Natural killer cell (primary cell): ENCODE results near the gene SLC2A13. TPM values are rescaled to one million over a fixed set of nuclear protein-coding genes. Genes with fewer than 3 reads are reported as not detected.

Source experiments
- ATAC-seq, 3 donors: fragments of 150-1000 bp in 2 of 3; fragments of 200-7000 bp in 1 of 3; cut with Tn5 transposase; 1 replicate in 1 of 3; 2 replicates in 2 of 3; pipeline ENCODE4 v1.10.0; 2021; ENCODE audit warnings: mild to moderate bottlenecking in 2 of 3, moderate library complexity in 2 of 3
- DNase-seq, 2 donors: peaks; one replicate each; pipeline versions ENCODE4 v3.0.0 to v3.0.0-alpha.2; 2013 to 2021; ENCODE audit warnings: mixed read lengths in 1 of 2
- H3K27ac ChIP-seq: one replicate; pipeline ENCODE4 v1.5.1; 2013; ENCODE audit warnings: mild to moderate bottlenecking, low read length
- H3K27me3 ChIP-seq: one replicate; pipeline ENCODE4 v1.6.1; 2013; ENCODE audit warnings: low read length; ENCODE audit not compliant: control insufficient read depth, insufficient read depth
- H3K36me3 ChIP-seq: one replicate; pipeline ENCODE4 v1.6.1; 2013; ENCODE audit warnings: low read length; ENCODE audit not compliant: control insufficient read depth, insufficient read depth
- H3K4me1 ChIP-seq: one replicate; pipeline ENCODE4 v1.6.1; 2013; ENCODE audit warnings: low read length; ENCODE audit not compliant: control insufficient read depth, insufficient read depth
- H3K4me3 ChIP-seq: one replicate; pipeline ENCODE4 v1.5.1; 2013; ENCODE audit warnings: low read length
- H3K9me3 ChIP-seq: one replicate; pipeline ENCODE4 v1.6.1; 2013; ENCODE audit warnings: low read length; ENCODE audit not compliant: control insufficient read depth, insufficient read depth
- H3K27ac Mint-ChIP-seq, 2 donors: one replicate each; pipeline ENCODE4 v1.8.0; 2022; ENCODE audit warnings: mild to moderate bottlenecking in 2 of 2, mixed read lengths in 2 of 2, moderate library complexity in 1 of 2
- H3K27me3 Mint-ChIP-seq, 2 donors: one replicate each; pipeline ENCODE4 v1.8.0; 2022; ENCODE audit warnings: low read depth in 2 of 2, mixed read lengths in 2 of 2
- H3K36me3 Mint-ChIP-seq: one replicate; pipeline ENCODE4 v1.8.0; 2022; ENCODE audit warnings: mixed read lengths
- H3K4me1 Mint-ChIP-seq, 2 donors: one replicate each; pipeline ENCODE4 v1.8.0; 2022; ENCODE audit warnings: mixed read lengths in 2 of 2
- H3K4me3 Mint-ChIP-seq: one replicate; pipeline ENCODE4 v1.8.0; 2022; ENCODE audit warnings: mild to moderate bottlenecking, moderate library complexity, mixed read lengths
- H3K9me3 Mint-ChIP-seq, 2 donors: one replicate each; pipeline ENCODE4 v1.8.0; 2022; ENCODE audit warnings: mixed read lengths in 2 of 2
- WGBS: methylation state at CpG from one replicate; pipeline ENCODE4 v1.1.7; 2013; ENCODE audit warnings: missing lambda C conversion rate; ENCODE audit not compliant: insufficient coverage; 5-methylcytosine and 5-hydroxymethylcytosine counted together
- intact Hi-C: fragments of 100-400 bp; cut with micrococcal nuclease; formaldehyde crosslinking; loops from one replicate; pipeline ENCODE4 v1.14.2; 2022
- total RNA-seq, 4 donors: library from RNA; stranded (reverse); fragments of 120-200 nt in 1 of 4; gene quantifications; one replicate each; pipeline versions ENCODE4 v1.2.3 to v1.2.4, GENCODE V29; 2013 to 2022
- TF ChIP-seq, protein P1 (sequence below): fragments of 200-600 bp; IDR thresholded peaks from one replicate; pipeline ENCODE4 v1.8.0; 2022; ENCODE audit warnings: antibody characterized with exemption

The SLC2A13 gene
- total RNA-seq, 3 donors from 2014 or later (not counting 1 experiment from before 2014, with no cell fraction given) = 6.0 to 10.9 (median 8.7) TPM

DNA sequence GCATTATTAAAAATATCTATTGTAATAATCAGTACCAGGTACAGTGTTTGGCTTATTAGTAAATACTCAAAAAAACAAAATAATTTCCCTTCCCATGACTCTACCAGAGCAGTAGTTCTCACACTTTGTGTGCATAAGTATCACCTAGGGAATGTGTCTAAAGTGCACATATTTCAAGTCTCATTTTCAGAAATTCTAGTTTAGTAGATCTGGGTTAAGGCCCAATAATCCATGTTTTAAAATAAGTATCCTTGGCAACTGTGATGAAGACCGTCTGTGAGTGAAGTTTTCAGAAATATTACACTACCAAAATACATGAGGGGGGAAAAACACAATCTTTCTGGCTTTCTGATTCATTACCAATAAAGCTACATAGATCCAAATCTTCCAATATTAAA, 237.6 kb downstream of the SLC2A13 start:
- Histone ChIP-seq H3K27ac (no peak overlapping the region), H3K36me3 (no peaks in the 10 kb centered on the region), H3K4me1 (no peaks in the 10 kb centered on the region), H3K9me3 (no peaks in the 10 kb centered on the region), H3K4me3 (no peak overlapping the region), H3K27me3 (no peaks in the 10 kb centered on the region)
- no CpG with 5 or more reads among the region's 1 CpG for WGBS
- no peak for ATAC-seq
- TF ChIP-seq, protein P1, sequence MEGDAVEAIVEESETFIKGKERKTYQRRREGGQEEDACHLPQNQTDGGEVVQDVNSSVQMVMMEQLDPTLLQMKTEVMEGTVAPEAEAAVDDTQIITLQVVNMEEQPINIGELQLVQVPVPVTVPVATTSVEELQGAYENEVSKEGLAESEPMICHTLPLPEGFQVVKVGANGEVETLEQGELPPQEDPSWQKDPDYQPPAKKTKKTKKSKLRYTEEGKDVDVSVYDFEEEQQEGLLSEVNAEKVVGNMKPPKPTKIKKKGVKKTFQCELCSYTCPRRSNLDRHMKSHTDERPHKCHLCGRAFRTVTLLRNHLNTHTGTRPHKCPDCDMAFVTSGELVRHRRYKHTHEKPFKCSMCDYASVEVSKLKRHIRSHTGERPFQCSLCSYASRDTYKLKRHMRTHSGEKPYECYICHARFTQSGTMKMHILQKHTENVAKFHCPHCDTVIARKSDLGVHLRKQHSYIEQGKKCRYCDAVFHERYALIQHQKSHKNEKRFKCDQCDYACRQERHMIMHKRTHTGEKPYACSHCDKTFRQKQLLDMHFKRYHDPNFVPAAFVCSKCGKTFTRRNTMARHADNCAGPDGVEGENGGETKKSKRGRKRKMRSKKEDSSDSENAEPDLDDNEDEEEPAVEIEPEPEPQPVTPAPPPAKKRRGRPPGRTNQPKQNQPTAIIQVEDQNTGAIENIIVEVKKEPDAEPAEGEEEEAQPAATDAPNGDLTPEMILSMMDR = no peak
- intact Hi-C loops = no loop called here
- no peak overlapping the region for H3K27ac Mint-ChIP-seq
- H3K4me3 Mint-ChIP-seq = no peak overlapping the region
- H3K4me1 Mint-ChIP-seq = no peaks in the 10 kb centered on the region
- H3K36me3 Mint-ChIP-seq = peaks cover 18% of the 10 kb centered on the region
- no peaks in the 10 kb centered on the region for H3K27me3 Mint-ChIP-seq
- DNase-seq = no peak
- H3K9me3 Mint-ChIP-seq = peaks cover 0 to 5% of the 10 kb centered on the region in 2 donors

DNA sequence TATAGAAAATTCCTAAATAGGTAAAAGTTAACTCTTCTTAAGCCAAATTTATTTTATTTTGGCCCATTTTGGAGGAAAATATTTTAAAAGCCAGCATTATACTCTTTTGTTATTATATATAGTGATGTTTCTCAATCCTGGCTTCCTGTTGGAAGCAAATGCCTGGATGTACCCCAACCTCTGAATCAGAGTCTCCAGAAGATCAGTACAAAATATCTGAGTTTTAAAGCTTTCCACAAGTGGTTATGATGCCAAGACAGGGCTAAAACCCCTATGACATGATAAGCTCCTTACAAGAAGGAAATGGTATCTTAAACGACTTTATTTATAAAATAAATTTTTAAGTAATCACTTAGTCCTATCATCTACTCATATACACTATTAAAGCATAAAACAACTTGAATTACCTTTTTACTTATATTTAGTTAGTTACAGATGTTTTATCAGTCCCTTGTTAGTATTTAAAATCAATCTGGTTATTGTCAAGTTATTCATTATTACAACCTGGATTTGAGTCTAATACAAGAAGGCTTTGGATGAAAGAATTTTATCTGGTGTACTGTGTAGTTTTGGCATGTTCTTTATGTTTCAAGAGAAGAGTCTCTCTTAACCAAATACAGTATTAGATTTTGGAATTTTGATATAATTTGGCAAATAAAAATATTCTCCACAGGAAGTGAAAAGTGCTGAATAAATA, 238.1 kb downstream of the SLC2A13 start:
- ATAC-seq (no peak), DNase-seq (no peak)
- Histone ChIP-seq H3K9me3 (no peaks in the 10 kb centered on the region), H3K27ac (no peak overlapping the region), H3K4me1 (no peaks in the 10 kb centered on the region), H3K27me3 (no peaks in the 10 kb centered on the region), H3K36me3 (no peaks in the 10 kb centered on the region), H3K4me3 (no peak overlapping the region)
- Mint-ChIP-seq H3K27ac (no peak overlapping the region), H3K4me1 (no peaks in the 10 kb centered on the region), H3K27me3 (no peaks in the 10 kb centered on the region), H3K4me3 (no peak overlapping the region), H3K9me3 (peaks cover 0 to 5% of the 10 kb centered on the region in 2 donors), H3K36me3 (peaks cover 18% of the 10 kb centered on the region)
- intact Hi-C loops = no loop called here
- TF ChIP-seq, protein P1 = no peak
- no CpG with 5 or more reads among the region's 1 CpG for WGBS

DNA sequence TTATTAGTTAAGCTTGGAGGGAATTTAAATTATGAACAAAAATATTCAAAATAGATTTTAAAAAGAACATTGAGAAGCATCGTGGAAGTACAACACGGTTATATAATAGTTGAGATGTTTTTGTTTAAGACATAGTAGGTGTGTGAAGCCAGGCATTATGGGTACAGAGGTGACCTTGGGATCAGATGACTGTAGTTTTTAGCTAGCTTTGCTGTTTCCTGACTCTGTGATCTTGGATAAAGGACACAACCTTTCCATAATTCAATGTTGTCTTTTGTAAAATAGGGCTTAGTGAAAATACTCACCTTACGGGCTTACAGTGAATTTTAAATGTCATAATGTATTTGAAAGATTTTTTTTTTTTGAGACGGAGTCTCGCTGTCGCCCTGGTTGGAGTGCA, 239.7 kb downstream of the SLC2A13 start:
- DNase-seq = no peak

More for the DNA sequence above, 239.7 kb downstream of the SLC2A13 start:
- H3K36me3 Mint-ChIP-seq = peaks cover 18% of the 10 kb centered on the region
- Histone ChIP-seq H3K27me3 (no peaks in the 10 kb centered on the region), H3K4me3 (no peak overlapping the region), H3K27ac (no peak overlapping the region), H3K4me1 (no peaks in the 10 kb centered on the region), H3K9me3 (no peaks in the 10 kb centered on the region), H3K36me3 (no peaks in the 10 kb centered on the region)
- 100% methylated on average over 2 of the region's 6 CpGs for WGBS
- TF ChIP-seq, protein P1 = no peak
- H3K27ac Mint-ChIP-seq = no peak overlapping the region
- H3K27me3 Mint-ChIP-seq = no peaks in the 10 kb centered on the region
- ATAC-seq = no peak
- H3K9me3 Mint-ChIP-seq = peaks cover 0 to 5% of the 10 kb centered on the region in 2 donors
- intact Hi-C loops = no loop called here
- H3K4me1 Mint-ChIP-seq = no peaks in the 10 kb centered on the region
- no peak overlapping the region for H3K4me3 Mint-ChIP-seq
